Endothelial cell of umbilical vein (primary cell): ENCODE results near the gene SLAMF8. TPM values are rescaled to one million over a fixed set of nuclear protein-coding genes. Genes with fewer than 3 reads are reported as not detected.

ENCODE experiments used
- BruUV-seq: library from RNA; stranded (reverse); fragments of 400-500 nt; replicated peaks from 2 replicates; lab custom pipeline; 2021; lab: Mats Ljungman, UMichigan
- CTCF ChIA-PET: fragments of 300-600, 350-600 bp; sonication (Branson Sonifier 250); formaldehyde crosslinking; loops from one replicate; lab custom pipeline; 2021; ENCODE audit warnings: antibody characterized with exemption, inconsistent platforms; lab: Charles Lee
- POLR2A ChIA-PET: fragments of 300-600, 350-600 bp; sonication (Branson Sonifier 250); formaldehyde crosslinking; loops from one replicate; lab custom pipeline; 2021; ENCODE audit warnings: antibody characterized with exemption, inconsistent platforms; lab: Charles Lee
- DNase-seq: peaks from one replicate; pipeline ENCODE4 v3.0.0-alpha.2; 2011; ENCODE audit warnings: low read depth, low spot score
- FAIRE-seq: peaks from 2 replicates; lab custom pipeline; 2011; peaks lifted over from hg19 to GRCh38; lab: Jason Lieb, UNC
- H2AFZ ChIP-seq: 2 replicates; pipeline ENCODE4 v1.6.0; 2012; ENCODE audit warnings: low read depth, low read length, control low read depth, inconsistent platforms
- H3K27ac ChIP-seq: 2 replicates; pipeline ENCODE4 v1.5.1; 2011; ENCODE audit warnings: low read depth, mild to moderate bottlenecking, control low read depth, low read length, moderate library complexity; ENCODE audit not compliant: insufficient read depth
- H3K27me3 ChIP-seq, 2 experiments: 2 replicates each; pipeline versions ENCODE4 v1.6.0 to v1.6.1; 2011; ENCODE audit warnings: low read length in 2 of 2, mixed read lengths in 1 of 2; ENCODE audit not compliant: control insufficient read depth in 2 of 2, insufficient read depth in 2 of 2
- H3K36me3 ChIP-seq, 2 experiments: 2 replicates in 1 of 2; 3 replicates in 1 of 2; pipeline ENCODE4 v1.5.1; 2011; ENCODE audit warnings: low read length in 2 of 2, mild to moderate bottlenecking in 1 of 2, moderate library complexity in 1 of 2; ENCODE audit not compliant: control insufficient read depth in 2 of 2, insufficient read depth in 2 of 2; ENCODE audit errors: extremely low read depth in 1 of 2
- H3K4me1 ChIP-seq: 3 replicates; pipeline ENCODE4 v1.5.1; 2011; ENCODE audit warnings: mild to moderate bottlenecking, low read length; ENCODE audit not compliant: control insufficient read depth, insufficient read depth; ENCODE audit errors: extremely low read depth
- H3K4me2 ChIP-seq: 2 replicates; pipeline ENCODE4 v1.6.1; 2011; ENCODE audit warnings: low read length, control low read depth, mixed read lengths; ENCODE audit not compliant: insufficient read depth
- H3K4me3 ChIP-seq, 3 experiments: fragments of 200-600 bp in 1 of 3; sonication (generic), shearing (Covaris generic) in 1 of 3; replicated peaks in 1 of 3; 2 replicates each; pipeline ENCODE4 v1.5.1; 2011 to 2016; ENCODE audit warnings: control low read depth in 3 of 3, low read length in 3 of 3, mild to moderate bottlenecking in 2 of 3, inconsistent platforms in 1 of 3, low read depth in 1 of 3, moderate library complexity in 1 of 3; ENCODE audit not compliant: insufficient read depth in 1 of 3
- H3K79me2 ChIP-seq: 2 replicates; pipeline ENCODE4 v1.6.0; 2012; ENCODE audit warnings: low read length, inconsistent platforms; ENCODE audit not compliant: control insufficient read depth, insufficient read depth
- H3K9ac ChIP-seq: replicated peaks from 2 replicates; pipeline ENCODE3; 2011; ENCODE audit warnings: low read length, control low read depth; ENCODE audit not compliant: insufficient read depth; ENCODE audit errors: extremely low read depth
- H3K9me1 ChIP-seq: replicated peaks from 3 replicates; pipeline ENCODE4 v1.6.0; 2011; ENCODE audit warnings: mild to moderate bottlenecking, low read length; ENCODE audit not compliant: control insufficient read depth, insufficient read depth; ENCODE audit errors: extremely low read depth
- H3K9me3 ChIP-seq: replicated peaks from 2 replicates; pipeline ENCODE4 v1.5.1; 2012; ENCODE audit warnings: low read length, inconsistent platforms; ENCODE audit not compliant: control insufficient read depth, insufficient read depth
- H4K20me1 ChIP-seq: replicated peaks from 2 replicates; pipeline ENCODE3; 2011; ENCODE audit warnings: mild to moderate bottlenecking, low read length; ENCODE audit not compliant: control insufficient read depth, insufficient read depth; ENCODE audit errors: extremely low read depth
- CTCF ChIP-seq, 2 donors: IDR thresholded peaks; 1 replicate in 1 of 2; 2 replicates in 1 of 2; pipeline ENCODE4 v1.5.1; 2011; ENCODE audit warnings: low read length in 2 of 2, mild to moderate bottlenecking in 2 of 2, moderate library complexity in 2 of 2, control low read depth in 1 of 2, inconsistent platforms in 1 of 2, low read depth in 1 of 2; ENCODE audit not compliant: insufficient read depth in 1 of 2; ENCODE audit errors: extremely low read depth in 1 of 2
- EZH2 ChIP-seq: IDR thresholded peaks from 2 replicates; pipeline ENCODE4 v1.6.1; 2012; ENCODE audit warnings: borderline replicate concordance, low read depth, mild to moderate bottlenecking, moderate library complexity, low read length, inconsistent platforms; ENCODE audit not compliant: severe bottlenecking
- FOS ChIP-seq: IDR thresholded peaks from 2 replicates; pipeline ENCODE4 v1.6.1; 2011; ENCODE audit warnings: mild to moderate bottlenecking, low read length, moderate library complexity, borderline replicate concordance; ENCODE audit not compliant: insufficient read depth
- GATA2 ChIP-seq: IDR thresholded peaks from 2 replicates; pipeline ENCODE4 v1.7.0; 2011; ENCODE audit warnings: low read depth, mild to moderate bottlenecking, moderate library complexity, mixed read lengths, low read length; ENCODE audit not compliant: insufficient read length, insufficient read depth
- JUN ChIP-seq: IDR thresholded peaks from 2 replicates; pipeline ENCODE4 v1.6.1; 2011; ENCODE audit warnings: borderline replicate concordance, low read depth; ENCODE audit not compliant: insufficient read length, insufficient read depth
- MYC ChIP-seq: IDR thresholded peaks from one replicate; pipeline ENCODE4 v1.6.1; 2011; ENCODE audit warnings: mild to moderate bottlenecking, low read depth, low read length
- POLR2A ChIP-seq: IDR thresholded peaks from 2 replicates; pipeline ENCODE4 v1.6.1; 2012; ENCODE audit warnings: low read depth, mild to moderate bottlenecking, control low read depth, low read length
- dilution Hi-C: fragments of 300-500 bp; cut with MboI; formaldehyde crosslinking; loops from one replicate; pipeline ENCODE4 v1.15.0; 2019; ENCODE audit warnings: low sequenced_read_pairs; ENCODE audit not compliant: extremely low pct_ligation_motif_present
- intact Hi-C: fragments of 100-400 bp; cut with micrococcal nuclease; formaldehyde crosslinking; loops from one replicate; pipeline ENCODE4 v1.10.0; 2022
- polyA plus RNA-seq, 4 experiments: library from polyadenylated mRNA; depleted of rRNA in 3 of 4; stranded (reverse) in 3 of 4; unstranded in 1 of 4; fragments of >200 nt; gene quantifications; 2 replicates each; pipeline versions ENCODE4 v1.2.1 to v1.2.3, GENCODE V29; 2011 to 2012; ENCODE audit warnings: missing spikeins in 1 of 4
- total RNA-seq: library from RNA; stranded (reverse); gene quantifications from 2 replicates; pipeline ENCODE4 v1.2.3, GENCODE V29; 2021
- TF ChIP-seq, protein P1 (sequence below): IDR thresholded peaks from 2 replicates; pipeline ENCODE4 v1.6.1; 2011; ENCODE audit not compliant: insufficient read depth, insufficient read length

Gene SLAMF8
- total and polyA plus RNA-seq, 2 donors (not counting 3 experiments of a cell fraction or from before 2014, with no cell fraction given), result not detected

GRCh38 chr1:159843459-159843858, 16.8 kb downstream of the SLAMF8 start:
- Histone ChIP-seq H3K27ac (no peak overlapping the region), H3K36me3 (no peaks in the 10 kb centered on the region), H3K9me3 (no peaks in the 10 kb centered on the region), H3K9ac (no peak overlapping the region), H3K27me3 (peaks cover 0 to 4% of the 10 kb centered on the region in 2 experiments), H2AFZ (no peak overlapping the region), H4K20me1 (no peaks in the 10 kb centered on the region), H3K79me2 (no peaks in the 10 kb centered on the region), H3K4me3 (no peak overlapping the region), H3K4me1 (no peaks in the 10 kb centered on the region), H3K4me2 (no peak overlapping the region), H3K9me1 (no peaks in the 10 kb centered on the region)
- ChIA-PET POLR2A (no interaction called here), CTCF (interaction anchor here (1.5 to 1.8 kb wide), 3 partner anchors 10 to 47 kb away, joined by 5 to 6 read pairs (median 6); no protein-coding TSS in a partner anchor)
- FAIRE-seq, result no peak
- dilution Hi-C loops (no loop called here), intact Hi-C loops (no loop called here)
- TF ChIP-seq CTCF (IDR thresholded peaks at IDR 0.05; ENCODE audit: extremely low read depth in 1 of 2, insufficient read depth in 1 of 2, low read depth in 1 of 2, low read length in 2 of 2), result no peak
- TF ChIP-seq JUN, result no peak
- no peak for TF ChIP-seq EZH2
- TF ChIP-seq MYC, result no peak
- TF ChIP-seq, protein P1, sequence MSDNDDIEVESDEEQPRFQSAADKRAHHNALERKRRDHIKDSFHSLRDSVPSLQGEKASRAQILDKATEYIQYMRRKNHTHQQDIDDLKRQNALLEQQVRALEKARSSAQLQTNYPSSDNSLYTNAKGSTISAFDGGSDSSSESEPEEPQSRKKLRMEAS, result no peak
- TF ChIP-seq POLR2A, result no peak
- TF ChIP-seq FOS, result no peak
- TF ChIP-seq GATA2, result no peak
- no TSS peak for BruUV-seq
- DNase-seq, result no peak
